GM06990 (cell line): ENCODE data around the gene CRISPLD2.

Experiments
- DNase-seq: peaks from one replicate; pipeline ENCODE4 v3.0.0-alpha.2; 2011; ENCODE audit not compliant: insufficient read length; ENCODE audit errors: extremely low read depth
- H3K27me3 ChIP-seq: replicated peaks from 2 replicates; pipeline ENCODE4 v1.6.0; 2011; ENCODE audit warnings: low read length; ENCODE audit not compliant: control insufficient read depth, insufficient read depth
- H3K36me3 ChIP-seq: 2 replicates; pipeline ENCODE4 v1.5.1; 2011; ENCODE audit warnings: low read length; ENCODE audit not compliant: control insufficient read depth, insufficient read depth
- H3K4me3 ChIP-seq: replicated peaks from 2 replicates; pipeline ENCODE4 v1.5.1; 2011; ENCODE audit warnings: low read depth, mild to moderate bottlenecking, control low read depth, low read length
- TF ChIP-seq, protein P1 (sequence below): IDR thresholded peaks from 2 replicates; pipeline ENCODE4 v1.5.1; 2011; ENCODE audit warnings: low read length, control low read depth, mild to moderate bottlenecking, inconsistent platforms; ENCODE audit not compliant: insufficient read depth, poor library complexity, severe bottlenecking

The CRISPLD2 gene

DNA sequence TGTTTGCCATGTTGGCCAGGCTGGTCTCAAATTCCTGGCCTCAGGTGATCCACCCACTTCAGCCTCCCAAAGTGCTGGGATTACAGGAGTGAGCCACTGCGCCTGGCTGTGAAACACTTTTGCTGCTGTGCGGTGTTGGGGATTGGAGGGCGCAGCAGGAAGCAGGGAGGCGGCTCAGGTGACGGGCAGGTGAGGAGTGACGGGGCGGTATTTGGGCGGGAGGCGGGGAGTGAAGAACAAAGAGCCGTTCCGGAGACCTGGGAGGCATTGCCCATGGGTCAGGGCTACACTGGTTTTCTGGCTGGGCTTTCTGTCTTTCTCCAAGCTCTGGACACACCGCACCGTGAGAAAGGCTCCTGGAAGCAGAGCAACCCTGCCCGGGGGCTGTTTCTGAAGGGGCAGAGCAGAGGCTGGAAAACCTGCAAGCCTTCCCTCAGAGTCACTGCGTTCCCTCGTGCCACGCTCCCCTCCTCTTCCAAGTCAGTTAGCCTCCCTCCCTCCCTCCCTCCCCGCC, 22.1 kb downstream of the CRISPLD2 start:
- no peak for DNase-seq
- Histone ChIP-seq H3K36me3 (no peaks in the 10 kb centered on the region), H3K4me3 (no peak overlapping the region), H3K27me3 (peaks cover 1% of the 10 kb centered on the region)
- TF ChIP-seq, protein P1, sequence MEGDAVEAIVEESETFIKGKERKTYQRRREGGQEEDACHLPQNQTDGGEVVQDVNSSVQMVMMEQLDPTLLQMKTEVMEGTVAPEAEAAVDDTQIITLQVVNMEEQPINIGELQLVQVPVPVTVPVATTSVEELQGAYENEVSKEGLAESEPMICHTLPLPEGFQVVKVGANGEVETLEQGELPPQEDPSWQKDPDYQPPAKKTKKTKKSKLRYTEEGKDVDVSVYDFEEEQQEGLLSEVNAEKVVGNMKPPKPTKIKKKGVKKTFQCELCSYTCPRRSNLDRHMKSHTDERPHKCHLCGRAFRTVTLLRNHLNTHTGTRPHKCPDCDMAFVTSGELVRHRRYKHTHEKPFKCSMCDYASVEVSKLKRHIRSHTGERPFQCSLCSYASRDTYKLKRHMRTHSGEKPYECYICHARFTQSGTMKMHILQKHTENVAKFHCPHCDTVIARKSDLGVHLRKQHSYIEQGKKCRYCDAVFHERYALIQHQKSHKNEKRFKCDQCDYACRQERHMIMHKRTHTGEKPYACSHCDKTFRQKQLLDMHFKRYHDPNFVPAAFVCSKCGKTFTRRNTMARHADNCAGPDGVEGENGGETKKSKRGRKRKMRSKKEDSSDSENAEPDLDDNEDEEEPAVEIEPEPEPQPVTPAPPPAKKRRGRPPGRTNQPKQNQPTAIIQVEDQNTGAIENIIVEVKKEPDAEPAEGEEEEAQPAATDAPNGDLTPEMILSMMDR = no peak

DNA sequence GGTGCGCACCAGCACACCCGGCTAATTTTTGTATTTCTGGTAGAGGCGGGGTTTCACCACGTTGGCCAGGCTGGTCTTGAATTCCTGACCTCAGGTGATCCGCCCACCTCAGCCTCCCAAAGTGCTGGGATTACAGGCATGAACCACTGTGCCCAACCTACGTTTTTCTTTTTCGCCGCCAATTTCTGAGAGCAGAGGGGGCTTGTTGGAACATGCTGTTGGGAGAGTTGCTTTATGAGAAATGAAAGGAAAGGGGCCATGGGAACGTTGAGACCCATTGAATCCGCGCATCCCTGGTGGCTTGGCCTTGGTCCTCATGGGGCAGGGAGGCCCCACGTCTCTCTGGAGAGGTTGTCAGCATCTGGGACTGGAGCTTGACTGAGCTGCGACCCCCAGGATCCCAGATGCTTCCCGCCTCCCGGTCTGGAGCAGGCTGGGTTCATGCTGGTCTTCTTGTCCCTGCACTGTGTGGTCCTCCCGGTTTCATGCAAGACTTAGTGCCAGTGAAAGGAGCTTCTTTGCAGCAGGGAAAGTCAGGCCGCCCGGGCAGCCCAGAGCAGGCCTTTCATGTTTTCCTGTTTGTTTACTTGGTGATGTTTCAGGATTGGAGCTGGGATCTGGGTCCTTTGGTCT, 22.8 kb downstream of the CRISPLD2 start:
- H3K36me3 ChIP-seq = no peaks in the 10 kb centered on the region
- TF ChIP-seq, protein P1 = no peak
- peaks cover 1% of the 10 kb centered on the region for H3K27me3 ChIP-seq
- H3K4me3 ChIP-seq = no peak overlapping the region
- no peak for DNase-seq

GRCh38 chr16:84843149-84844048, 23.6 kb downstream of the CRISPLD2 start:
- Histone ChIP-seq H3K4me3 (no peak overlapping the region), H3K36me3 (no peaks in the 10 kb centered on the region), H3K27me3 (peaks cover 1% of the 10 kb centered on the region)
- DNase-seq = no peak
- TF ChIP-seq, protein P1 = no peak

DNA sequence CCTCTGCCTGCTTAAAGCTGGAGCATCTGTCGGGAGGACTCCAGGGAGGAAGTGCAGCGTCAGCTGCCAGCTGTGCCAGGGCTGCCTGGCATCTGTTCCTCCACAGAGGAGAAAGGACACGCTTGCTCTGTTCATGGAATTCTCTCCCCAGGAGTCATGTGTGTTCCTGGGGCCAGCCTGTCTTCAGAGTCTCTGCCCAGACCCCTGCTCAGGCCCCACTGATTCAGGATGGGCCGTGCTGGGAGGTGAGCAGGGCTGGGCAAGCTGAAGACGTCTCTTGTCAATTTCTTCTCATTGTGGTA, 24.2 kb downstream of the CRISPLD2 start:
- Histone ChIP-seq H3K36me3 (no peaks in the 10 kb centered on the region), H3K4me3 (no peak overlapping the region), H3K27me3 (peaks cover 1% of the 10 kb centered on the region)
- DNase-seq = no peak
- TF ChIP-seq, protein P1 = no peak

- no peak for DNase-seq
- no peak overlapping the region for H3K4me3 ChIP-seq
- peaks cover 1% of the 10 kb centered on the region for H3K27me3 ChIP-seq
- no peaks in the 10 kb centered on the region for H3K36me3 ChIP-seq
- TF ChIP-seq, protein P1 = no peak
Measured at GRCh38 chr16:84844559-84845495, 25.0 kb downstream of the CRISPLD2 start.
